AG04450 (cell line): ENCODE measurements around the gene CCR1. TPM values are rescaled to one million over a fixed set of nuclear protein-coding genes. Genes with fewer than 3 reads are reported as not detected.
"Not testable (repeated sequence)": the region's sequence is repeated elsewhere in the genome, so short reads cannot be mapped to it uniquely, and the experiment has no call there.

Source experiments
- CTCF ChIA-PET: fragments of 300-600, 350-600 bp; formaldehyde crosslinking; extraction: SDS; loops from one replicate; lab custom pipeline; 2022; ENCODE audit warnings: antibody characterized with exemption, inconsistent platforms; lab: Charles Lee
- POLR2A ChIA-PET: fragments of 350-600 bp; formaldehyde crosslinking; extraction: SDS; loops from one replicate; lab custom pipeline; 2021; ENCODE audit warnings: antibody characterized with exemption, inconsistent platforms; lab: Yijun Ruan, JAX
- DNase-seq: peaks from one replicate; pipeline ENCODE4 v3.0.0-alpha.2; 2011; ENCODE audit warnings: low read depth, low spot score
- H3K27ac ChIP-seq: one replicate; pipeline ENCODE4 v1.5.1; 2012; ENCODE audit warnings: low read depth, low read length, control low read depth
- H3K27me3 ChIP-seq: one replicate; pipeline ENCODE4 v1.6.0; 2012; ENCODE audit warnings: low read length; ENCODE audit not compliant: control insufficient read depth, insufficient read depth
- H3K4me3 ChIP-seq: 2 replicates; pipeline ENCODE4 v1.5.1; 2011; ENCODE audit warnings: mild to moderate bottlenecking, low read depth, low read length, control low read depth
- H3K9me3 ChIP-seq: 2 replicates; pipeline ENCODE4 v1.5.1; 2012; ENCODE audit warnings: low read length; ENCODE audit not compliant: control insufficient read depth, insufficient read depth
- CTCF ChIP-seq: IDR thresholded peaks from 2 replicates; pipeline ENCODE4 v1.5.1; 2011; ENCODE audit warnings: low read depth, low read length, control low read depth, inconsistent platforms
- polyA plus RNA-seq: library from polyadenylated mRNA; depleted of rRNA; stranded (reverse); fragments of >200 nt; gene quantifications from 2 replicates; pipeline ENCODE4 v1.2.3, GENCODE V29; 2011

CCR1 gene
- polyA plus RNA-seq, 1 experiment, result 0.02 TPM

- CTCF ChIA-PET, result no interaction called here
- H3K27me3 ChIP-seq, result peaks cover 13% of the 10 kb centered on the region
- H3K9me3 ChIP-seq, result no peaks in the 10 kb centered on the region
- no peak overlapping the region for H3K27ac ChIP-seq
- TF ChIP-seq CTCF, result no peak
- no peak overlapping the region for H3K4me3 ChIP-seq
- DNase-seq, result no peak
- POLR2A ChIA-PET, result no interaction called here
These were observed 5.1 kb upstream of the CCR1 start for GRCh38 chr3:46213201-46213600.

GRCh38 chr3:46212101-46212500, 4.0 kb upstream of the CCR1 start:
- Histone ChIP-seq H3K27ac (no peak overlapping the region), H3K4me3 (no peak overlapping the region), H3K9me3 (no peaks in the 10 kb centered on the region), H3K27me3 (peaks cover 15% of the 10 kb centered on the region)
- POLR2A ChIA-PET, result no interaction called here
- CTCF ChIA-PET, result no interaction called here
- TF ChIP-seq CTCF, result no peak
- DNase-seq, result no peak

- Histone ChIP-seq H3K27ac (no peak overlapping the region), H3K27me3 (peaks cover 13% of the 10 kb centered on the region), H3K9me3 (no peaks in the 10 kb centered on the region), H3K4me3 (no peak overlapping the region)
- POLR2A ChIA-PET, result no interaction called here
- CTCF ChIA-PET, result interaction anchor here (1.2 to 3.5 kb wide), 2 partner anchors 121 to 123 kb away, joined by 3 to 14 read pairs; no protein-coding TSS in a partner anchor
- no peak for DNase-seq
- TF ChIP-seq CTCF, result no peak
These were observed 1.8 kb upstream of the CCR1 start for GRCh38 chr3:46209746-46210470.

GRCh38 chr3:46209053-46209452, 940 bp upstream of the CCR1 start:
- no peaks in the 10 kb centered on the region for H3K9me3 ChIP-seq
- ChIA-PET POLR2A (no interaction called here), CTCF (interaction anchor here (1.2 to 3.5 kb wide), 4 partner anchors 111 to 132 kb away, joined by 3 to 14 read pairs (median 4); no protein-coding TSS in a partner anchor)
- no peak overlapping the region for H3K27ac ChIP-seq
- H3K4me3 ChIP-seq, result no peak overlapping the region
- no peak for DNase-seq
- no peak for TF ChIP-seq CTCF
- H3K27me3 ChIP-seq, result peaks cover 12% of the 10 kb centered on the region

- H3K4me3 ChIP-seq, H3K27me3 ChIP-seq, H3K27ac ChIP-seq, DNase-seq, H3K9me3 ChIP-seq, POLR2A ChIA-PET: not testable (repeated sequence)
- CTCF ChIA-PET, result interaction anchor here (0.9 to 3.5 kb wide), 8 partner anchors 9 to 269 kb away, joined by 3 to 14 read pairs (median 3); no protein-coding TSS in a partner anchor
These were observed 599 bp downstream of the CCR1 start for GRCh38 chr3:46207514-46207913.
